Hair follicular keratinocyte (primary cell): ENCODE results near the gene HLA-DOB. TPM values are rescaled to one million over a fixed set of nuclear protein-coding genes. Genes with fewer than 3 reads are reported as not detected.

ENCODE experiments used
- total RNA-seq: library from RNA; depleted of rRNA; stranded (reverse); fragments of >200 nt; gene quantifications from 2 replicates; pipeline ENCODE4 v1.2.3, GENCODE V29; 2015

The HLA-DOB gene
- 1.7 and 6.3 TPM in 2 replicates for total RNA-seq

GRCh38 chr6:32816746-32817204 is at the start of gene HLA-DOB:
Gene HLA-DOB, minus strand, starts transcription at chr6:32817002. Its CDS starts 51 bp downstream, at chr6:32816951.

GRCh38 chr6:32853541-32854375 is 37.0 kb upstream of the HLA-DOB start, which contains the start of the genes PSMB9 and TAP1:
Gene PSMB9, plus strand, starts transcription at chr6:32854192. Its CDS starts 38 bp downstream, at chr6:32854230.
Gene TAP1, minus strand, starts transcription at chr6:32853704. Its CDS starts 68 bp downstream, at chr6:32853636.

DNA sequence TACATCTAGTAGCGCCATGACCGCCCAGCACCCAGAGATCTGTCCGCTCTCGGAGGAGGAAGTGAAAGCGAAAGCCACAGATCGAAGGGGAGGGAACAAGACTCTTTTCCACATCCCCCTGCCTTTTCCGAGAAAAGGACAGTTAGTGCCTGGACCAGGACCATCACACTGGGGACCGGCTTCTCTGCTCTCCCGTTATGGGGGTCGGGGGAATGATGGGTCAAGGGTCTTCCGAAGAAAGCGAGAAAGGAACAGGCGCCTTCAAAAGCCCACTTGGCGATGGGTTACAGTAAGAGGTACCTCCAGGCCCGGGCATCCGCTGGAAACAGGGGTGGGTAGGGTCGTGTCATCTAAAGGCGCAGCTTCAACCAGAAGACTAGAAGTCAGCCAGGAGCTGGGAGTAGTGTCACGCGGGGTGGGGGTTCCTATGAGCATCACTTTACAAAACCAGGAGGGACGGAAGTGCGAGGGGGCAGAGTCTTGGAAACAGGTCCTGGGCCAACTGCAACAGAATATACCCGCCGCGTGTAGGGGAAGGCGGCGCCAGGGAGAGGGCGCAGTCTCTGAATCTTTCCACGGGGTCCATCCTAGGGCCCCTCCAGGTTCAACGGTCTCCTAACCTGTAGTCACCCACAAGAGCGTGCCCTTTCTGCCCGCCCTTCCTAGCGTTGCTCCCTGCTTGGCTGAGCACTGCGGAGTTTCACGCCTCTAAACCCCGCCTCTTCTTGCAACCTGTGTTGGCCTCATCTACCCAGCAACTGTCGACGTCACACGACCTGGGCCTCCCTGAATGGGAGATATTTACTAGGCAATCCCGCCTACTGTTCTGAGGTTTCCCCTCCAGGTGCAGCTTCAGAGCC is 27.4 kb upstream of the HLA-DOB start, which contains the start of gene PSMB8:
PSMB8 (minus strand) TSS at position 69 of the 860 bp plus-strand sequence; CDS start at position 18, 51 bp downstream.

DNA sequence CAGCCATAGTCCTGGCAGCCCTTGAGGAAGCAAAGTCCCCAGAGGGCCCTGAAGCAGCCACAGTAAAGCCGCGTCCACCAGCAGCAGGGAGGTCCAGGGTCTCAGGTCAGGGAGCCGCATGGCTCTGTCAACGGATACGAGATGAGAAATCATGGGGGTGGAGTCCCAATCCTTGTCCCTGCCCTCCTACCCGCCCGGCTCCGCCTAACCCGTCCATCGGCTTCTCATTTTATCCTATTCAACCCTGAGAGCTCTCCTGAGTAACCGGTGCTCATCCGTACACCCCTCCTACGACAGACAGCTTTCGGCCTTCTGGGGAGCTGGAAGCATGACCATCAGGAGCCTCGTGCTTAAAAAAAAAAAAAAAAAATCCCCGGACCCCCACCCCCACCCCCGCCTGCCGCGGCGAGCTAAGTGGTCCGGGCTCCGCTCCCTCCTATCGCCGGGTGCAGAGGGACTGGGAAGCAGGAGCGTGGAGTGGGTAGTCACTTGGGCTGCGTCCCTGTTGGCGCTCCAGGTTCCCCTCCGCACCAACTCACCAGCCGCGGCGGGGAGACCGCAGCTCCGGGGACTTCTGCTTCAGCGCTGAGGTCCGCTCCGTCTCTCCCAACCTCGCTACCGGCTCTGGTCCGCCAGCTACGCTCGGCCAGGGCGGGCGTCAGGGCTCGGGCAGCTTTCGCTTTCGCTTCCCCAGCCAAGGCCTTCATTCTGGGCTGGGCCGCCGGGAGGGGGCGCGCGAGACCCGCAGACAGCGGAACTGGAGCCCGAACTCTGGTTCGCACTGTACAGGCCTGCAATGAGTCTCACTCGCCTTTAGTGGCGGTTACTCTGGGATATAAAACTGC is 21.5 kb upstream of the HLA-DOB start, which contains the start of gene TAP2:
TAP2 (minus strand) TSS at position 626 of the 845 bp plus-strand sequence; CDS start at position 120, 506 bp downstream.

GRCh38 chr6:32763421-32763820 is 53.4 kb downstream of the HLA-DOB start, which contains the start of gene HLA-DQB2:
Gene HLA-DQB2, minus strand, starts transcription at chr6:32763532. Its CDS starts 62 bp downstream, at chr6:32763470.

Other genes starting within 250 kb of the HLA-DOB start
- gene HLA-DRB1, start 227.2 kb downstream of the HLA-DOB start, total RNA-seq = not detected in 2 replicates
- not detected in 2 replicates for gene HLA-DQA1, start 179.6 kb downstream of the HLA-DOB start, total RNA-seq
- 9.0 and 17.6 TPM in 2 replicates for gene HLA-DQB1, start 150.3 kb downstream of the HLA-DOB start, total RNA-seq
- gene HLA-DQA2, start 75.6 kb downstream of the HLA-DOB start, total RNA-seq = not detected in 2 replicates
- gene HLA-DQB2, start 53.5 kb downstream of the HLA-DOB start, total RNA-seq = 1.4 and 1.7 TPM in 2 replicates
- gene TAP2, start 21.7 kb upstream of the HLA-DOB start, total RNA-seq = 14.2 and 14.6 TPM in 2 replicates
- 43.5 and 59.5 TPM in 2 replicates for gene PSMB8, start 27.0 kb upstream of the HLA-DOB start, total RNA-seq
- 52.2 and 54.3 TPM in 2 replicates for gene TAP1, start 36.7 kb upstream of the HLA-DOB start, total RNA-seq
- gene PSMB9, start 37.2 kb upstream of the HLA-DOB start, total RNA-seq = 26.6 and 31.1 TPM in 2 replicates
- not detected in 2 replicates for gene HLA-DMB, start 124.0 kb upstream of the HLA-DOB start, total RNA-seq
- 1.4 and 3.7 TPM in 2 replicates for gene HLA-DMA, start 136.1 kb upstream of the HLA-DOB start, total RNA-seq
- gene BRD2, start 151.6 kb upstream of the HLA-DOB start, total RNA-seq = 108 and 128 TPM in 2 replicates
- gene HLA-DOA, start 192.6 kb upstream of the HLA-DOB start, total RNA-seq = under 0.01 and 0.11 TPM in 2 replicates